ENCODE results near the gene GABRR1. TPM values are rescaled to one million over a fixed set of nuclear protein-coding genes. Genes with fewer than 3 reads are reported as not detected.

Gene GABRR1
- total RNA-seq, 6 experiments from 2014 or later, result not detected

GRCh38 chr6:89197141-89197540 lies 20.0 kb downstream of the GABRR1 start:
- no peak for DNase-seq
- H3K27ac Mint-ChIP-seq, result no peak overlapping the region
- no peaks in the 10 kb centered on the region; the same call in 1 of the 2 replicates for H3K36me3 Mint-ChIP-seq (ENCODE audit: low read depth)
- no peak for TF ChIP-seq CTCF (IDR thresholded peaks at IDR 0.05)
- no peak overlapping the region for H3K4me3 Mint-ChIP-seq
- peaks cover 5% of the 10 kb centered on the region; the same call in 1 of the 2 replicates for H3K9me3 Mint-ChIP-seq
- H3K4me1 Mint-ChIP-seq (ENCODE audit: low read depth), result no peaks in the 10 kb centered on the region
- peaks cover 2% of the 10 kb centered on the region; the same call in 1 of the 2 replicates for H3K27me3 Mint-ChIP-seq (ENCODE audit: insufficient read depth)

GRCh38 chr6:89194559-89194958 lies 22.6 kb downstream of the GABRR1 start:
- Mint-ChIP-seq H3K27me3 (ENCODE audit: insufficient read depth) (peaks cover 8% of the 10 kb centered on the region), H3K27ac (no peak overlapping the region), H3K4me3 (no peak overlapping the region), H3K4me1 (ENCODE audit: low read depth) (no peaks in the 10 kb centered on the region), H3K36me3 (ENCODE audit: low read depth) (no peaks in the 10 kb centered on the region; the same call in 1 of the 2 replicates), H3K9me3 (peaks cover 5% of the 10 kb centered on the region; the same call in 1 of the 2 replicates)
- DNase-seq, result no peak
- no peak for TF ChIP-seq CTCF (IDR thresholded peaks at IDR 0.05)

- Mint-ChIP-seq H3K4me3 (no peak overlapping the region), H3K9me3 (peaks cover 5% of the 10 kb centered on the region; the same call in 1 of the 2 replicates), H3K27me3 (ENCODE audit: insufficient read depth) (peaks cover 6% of the 10 kb centered on the region), H3K27ac (no peak overlapping the region), H3K36me3 (ENCODE audit: low read depth) (no peaks in the 10 kb centered on the region; the same call in 1 of the 2 replicates), H3K4me1 (ENCODE audit: low read depth) (no peaks in the 10 kb centered on the region)
- no peak for DNase-seq
- no peak for TF ChIP-seq CTCF (IDR thresholded peaks at IDR 0.05)
Observed at GRCh38 chr6:89190741-89191140, 26.4 kb downstream of the GABRR1 start.

GRCh38 chr6:89187504-89187903 lies 29.7 kb downstream of the GABRR1 start:
- DNase-seq, result no peak
- Mint-ChIP-seq H3K27ac (no peak overlapping the region), H3K4me3 (no peak overlapping the region), H3K36me3 (ENCODE audit: low read depth) (no peaks in the 10 kb centered on the region), H3K27me3 (ENCODE audit: insufficient read depth) (peaks cover 26% of the 10 kb centered on the region), H3K4me1 (ENCODE audit: low read depth) (no peaks in the 10 kb centered on the region), H3K9me3 (no peaks in the 10 kb centered on the region; the same call in 1 of the 2 replicates)
- no peak for TF ChIP-seq CTCF (IDR thresholded peaks at IDR 0.05)

GRCh38 chr6:89186762-89187161 lies 30.4 kb downstream of the GABRR1 start:
- no peak for DNase-seq
- TF ChIP-seq CTCF (IDR thresholded peaks at IDR 0.05), result no peak
- Mint-ChIP-seq H3K4me1 (ENCODE audit: low read depth) (no peaks in the 10 kb centered on the region), H3K36me3 (ENCODE audit: low read depth) (no peaks in the 10 kb centered on the region), H3K27me3 (ENCODE audit: insufficient read depth) (peaks cover 26% of the 10 kb centered on the region), H3K4me3 (no peak overlapping the region), H3K9me3 (no peaks in the 10 kb centered on the region), H3K27ac (no peak overlapping the region)

GRCh38 chr6:89184344-89184743 lies 32.8 kb downstream of the GABRR1 start:
- no peaks in the 10 kb centered on the region for H3K36me3 Mint-ChIP-seq (ENCODE audit: low read depth)
- H3K27me3 Mint-ChIP-seq (ENCODE audit: insufficient read depth), result peaks cover 27% of the 10 kb centered on the region
- no peak overlapping the region for H3K4me3 Mint-ChIP-seq
- TF ChIP-seq CTCF (IDR thresholded peaks at IDR 0.05), result no peak
- H3K27ac Mint-ChIP-seq, result no peak overlapping the region
- DNase-seq, result no peak
- no peaks in the 10 kb centered on the region for H3K9me3 Mint-ChIP-seq
- H3K4me1 Mint-ChIP-seq (ENCODE audit: low read depth), result no peaks in the 10 kb centered on the region

Data from HFFc6 (cell line).